GM19397 (cell line): Measurements from ENCODE around the gene RBM47.
"Not testable (repeated sequence)": the region's sequence is repeated elsewhere in the genome, so short reads cannot be mapped to it uniquely, and the experiment has no call there.

Experiments
- ATAC-seq: cut with Tn5 transposase; IDR thresholded peaks from one replicate; pipeline ENCODE4 v1.9.1; 2021; ENCODE audit warnings: mild to moderate bottlenecking, moderate library complexity; ENCODE audit not compliant: unreplicated experiment

RBM47 gene

DNA sequence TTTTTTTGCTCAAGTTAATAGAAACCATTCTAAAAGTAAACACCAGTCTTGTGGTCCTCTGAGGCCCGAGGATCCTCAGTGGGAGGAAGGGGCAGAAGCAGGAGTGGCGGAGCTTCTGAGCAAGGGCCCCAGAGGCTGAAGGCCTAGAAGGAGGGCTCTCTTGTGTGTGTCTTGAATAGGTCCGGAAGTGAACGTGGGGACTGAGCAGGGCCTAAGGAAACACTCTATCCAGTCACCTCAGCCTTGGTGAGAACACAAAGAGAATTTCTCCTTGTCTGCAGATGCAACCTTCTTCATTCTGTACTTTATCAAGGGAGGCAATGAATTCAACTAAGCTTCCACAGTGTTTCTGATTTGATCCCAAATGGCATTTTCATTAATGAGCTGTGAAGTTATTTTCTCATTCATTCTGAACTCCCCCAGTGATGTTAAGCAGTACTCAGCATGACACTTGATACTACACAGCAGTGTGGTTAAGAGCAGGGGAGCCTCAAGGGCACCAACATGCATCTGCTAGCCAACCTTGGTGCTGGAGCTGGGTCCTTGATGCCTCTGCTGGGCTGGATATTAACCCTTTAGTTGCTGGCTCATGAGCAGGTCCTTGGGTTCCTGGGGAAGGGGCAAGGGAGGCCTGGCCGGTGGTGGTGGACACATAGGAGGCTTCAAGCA is 64.7 kb downstream of the RBM47 start:
- ATAC-seq = no peak

DNA sequence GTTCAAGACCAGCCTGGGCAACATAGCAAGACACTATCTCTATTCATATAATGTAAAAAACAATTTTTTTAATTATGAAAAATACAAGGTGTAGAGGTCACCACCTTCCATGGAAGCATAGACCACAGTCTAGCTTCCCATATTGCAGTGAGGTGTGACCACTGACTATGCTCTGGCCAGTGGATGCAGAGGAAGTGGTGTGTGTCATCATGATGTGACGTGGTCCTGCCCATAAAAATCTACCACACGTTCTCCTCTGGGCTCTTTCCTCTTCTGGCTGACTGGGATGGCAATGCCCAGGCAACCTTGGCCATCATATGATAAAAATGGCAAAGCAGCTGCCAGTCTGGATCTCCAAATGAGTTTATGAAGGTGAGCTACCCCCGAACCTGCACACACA is 65.7 kb downstream of the RBM47 start:
- no peak for ATAC-seq

DNA sequence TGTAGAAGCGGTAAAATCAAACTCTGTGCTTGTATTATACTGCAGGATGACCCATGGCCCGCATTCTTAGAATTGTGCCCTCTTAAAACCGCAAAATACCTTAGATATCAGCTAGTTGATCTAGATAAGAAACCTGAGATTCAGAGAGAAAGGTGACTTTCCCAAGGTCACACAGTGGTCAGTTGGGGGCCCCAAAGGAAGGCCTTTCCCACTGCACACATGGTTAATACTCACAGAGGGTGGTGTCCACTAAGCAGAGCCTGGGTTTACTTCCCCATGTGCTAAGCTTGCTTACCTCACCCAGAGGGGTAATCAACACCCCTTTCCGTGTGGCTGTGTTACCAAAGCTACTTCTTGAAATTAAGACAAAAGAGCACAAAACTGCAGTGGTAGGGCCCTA is 66.3 kb downstream of the RBM47 start:
- ATAC-seq = no peak

DNA sequence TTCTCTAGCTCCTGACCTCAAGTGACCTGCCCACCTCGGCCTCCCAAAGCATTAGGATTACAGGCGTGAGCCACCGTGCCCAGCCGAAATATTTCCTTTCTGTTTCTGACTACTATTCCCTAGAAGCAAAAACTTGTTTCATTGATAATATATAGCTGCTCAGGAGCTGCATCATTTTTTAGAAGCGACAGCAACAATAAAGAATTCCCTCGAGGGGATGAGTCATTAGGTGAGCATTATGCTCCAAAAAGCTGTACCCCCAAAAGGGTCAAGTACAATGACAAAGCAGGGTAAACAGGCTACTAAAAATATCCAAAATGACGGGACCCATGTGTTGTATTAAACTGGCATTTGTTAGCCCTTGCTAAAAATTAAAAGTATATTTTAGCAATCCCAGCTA is 67.0 kb downstream of the RBM47 start:
- ATAC-seq = no peak

DNA sequence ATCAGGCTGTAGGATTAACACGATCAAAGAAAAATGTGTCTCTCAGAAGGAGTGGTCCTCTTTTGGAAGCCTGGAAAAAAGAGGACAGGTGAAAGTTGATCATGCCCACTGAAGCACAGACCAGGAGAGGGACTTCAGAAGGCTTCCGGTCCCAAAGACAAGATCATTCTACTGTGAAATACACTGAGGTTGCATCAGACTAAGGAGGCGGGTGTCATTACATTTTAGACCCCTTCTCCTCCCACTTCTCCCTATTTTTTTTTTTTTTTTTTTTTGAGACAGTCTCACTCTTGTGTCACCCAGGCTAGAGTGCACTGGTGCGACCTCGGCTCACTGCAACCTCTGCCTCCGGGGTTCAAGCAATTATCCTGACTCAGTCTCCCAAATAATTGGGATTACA is 67.5 kb downstream of the RBM47 start:
- ATAC-seq = no peak

DNA sequence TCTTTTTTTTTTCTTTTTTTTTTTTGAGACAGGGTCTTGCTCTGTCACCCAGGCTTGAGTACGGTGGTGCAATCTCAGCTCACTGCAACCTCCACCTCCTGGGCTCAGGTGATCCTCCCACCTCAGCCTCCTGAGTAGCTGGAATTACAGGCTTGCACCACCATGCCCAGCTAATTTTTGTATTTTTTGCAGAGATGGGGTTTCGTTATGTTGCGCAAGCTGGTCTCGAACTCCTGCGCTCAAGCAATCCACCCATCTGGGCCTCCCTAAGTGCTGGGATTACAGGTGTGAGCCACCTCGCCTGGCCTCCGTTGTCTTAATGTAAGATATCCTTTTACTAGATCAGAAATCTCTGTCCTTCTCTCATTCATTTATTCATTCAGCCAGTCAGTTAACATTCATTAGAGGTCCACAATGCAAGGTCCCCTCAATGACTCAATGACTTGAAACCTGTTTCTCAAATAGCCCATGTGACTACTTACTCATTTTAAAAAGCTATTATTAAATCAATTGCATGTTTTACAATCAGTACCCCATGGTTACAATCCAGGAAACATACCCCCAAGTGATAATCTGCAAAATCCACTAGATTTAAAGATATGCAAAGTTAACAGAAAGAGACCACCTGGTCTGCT is 68.0 kb downstream of the RBM47 start:
- not testable (repeated sequence) for ATAC-seq

DNA sequence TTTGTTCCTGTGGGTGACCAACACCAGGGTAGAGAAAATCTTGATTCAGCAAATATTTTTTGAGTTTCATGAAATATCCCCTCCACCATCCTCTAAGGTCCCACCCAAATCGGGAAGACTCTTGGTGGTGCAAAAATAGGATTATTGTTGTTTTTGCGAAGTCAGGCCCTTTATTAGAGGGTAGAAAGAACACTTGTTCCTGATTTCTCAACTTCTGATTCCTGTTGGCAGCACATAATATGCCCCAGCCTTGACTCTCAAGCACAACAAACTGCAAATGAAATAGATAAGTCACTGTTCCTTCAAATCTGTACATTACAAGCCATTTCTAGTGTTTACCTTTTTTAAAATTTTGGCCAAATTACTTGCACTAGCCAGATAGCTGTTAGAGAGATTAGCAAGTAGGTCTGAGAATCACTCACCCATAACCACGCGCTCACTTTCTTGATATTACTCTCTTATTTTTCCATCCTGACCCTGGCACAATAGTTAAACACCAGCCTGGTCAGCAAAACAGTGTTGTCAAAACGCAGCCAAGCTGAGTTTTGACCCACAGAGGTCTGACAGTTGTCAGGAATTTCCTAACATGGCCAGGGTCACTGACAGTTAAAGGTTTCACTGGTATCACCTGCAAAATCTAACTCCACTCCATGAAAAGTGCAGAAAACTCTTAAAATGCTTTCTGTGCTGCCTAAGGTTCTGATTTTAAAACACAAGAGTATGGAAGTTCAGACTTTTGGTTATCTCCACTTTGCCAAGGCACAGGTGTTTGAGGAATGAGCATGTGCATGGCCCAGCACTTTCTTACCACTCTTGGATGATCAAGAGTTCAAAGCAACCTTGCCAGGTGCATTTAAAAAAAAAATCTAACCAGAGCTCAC is 69.8 kb downstream of the RBM47 start:
- peak; percentile 62 for ATAC-seq

DNA sequence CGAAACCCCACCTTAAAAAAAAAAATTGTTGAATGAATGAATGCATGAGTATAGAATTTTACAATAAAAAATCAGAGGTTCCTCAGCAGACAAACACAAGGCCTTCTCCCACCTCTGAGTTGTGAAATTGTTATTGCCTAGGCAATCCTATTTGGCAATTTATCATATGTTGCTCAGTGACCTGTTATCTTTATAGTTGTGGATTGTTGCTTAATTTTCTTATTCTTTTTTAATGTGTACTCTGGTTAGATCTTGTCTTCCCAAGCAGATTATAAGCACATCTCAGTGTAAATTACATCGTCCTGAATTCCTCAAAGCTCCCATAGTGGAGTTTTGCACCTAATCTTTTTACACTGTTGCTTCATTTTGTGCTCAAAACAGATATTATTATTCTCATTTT is 71.9 kb downstream of the RBM47 start:
- no peak for ATAC-seq

DNA sequence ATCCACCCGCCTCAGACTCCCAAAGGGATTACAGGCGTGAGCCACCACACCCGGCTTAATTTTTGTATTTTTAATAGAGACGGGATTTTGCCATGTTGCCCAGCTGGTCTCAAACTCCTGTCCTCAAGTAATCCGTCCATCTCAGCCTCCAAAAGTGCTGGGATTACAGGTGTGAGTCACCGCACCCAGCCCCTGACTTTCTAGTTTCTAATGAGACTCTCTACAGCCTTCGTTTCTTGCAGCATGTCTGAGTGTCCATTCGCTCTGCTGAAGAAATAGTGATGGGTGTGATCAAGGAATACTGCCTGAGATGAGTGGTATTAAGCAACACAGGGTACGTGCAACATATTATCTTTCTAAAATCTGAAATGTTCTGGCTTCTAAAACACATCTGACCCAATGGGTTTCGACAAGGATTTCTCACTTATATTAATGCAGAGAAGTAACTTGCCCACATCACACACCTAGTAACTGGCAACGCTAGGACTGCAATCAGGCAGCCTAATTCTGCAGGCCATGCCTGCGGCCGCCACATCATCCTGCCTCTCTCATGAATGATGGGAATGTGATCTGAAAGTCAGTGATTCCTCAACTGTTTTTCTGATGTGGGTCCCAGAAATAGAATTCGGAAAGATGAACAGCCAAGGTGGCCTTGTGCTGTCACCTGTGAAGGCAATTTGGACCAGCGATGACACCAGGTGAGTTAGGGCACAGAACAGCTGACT is 74.3 kb downstream of the RBM47 start:
- ATAC-seq = no peak

DNA sequence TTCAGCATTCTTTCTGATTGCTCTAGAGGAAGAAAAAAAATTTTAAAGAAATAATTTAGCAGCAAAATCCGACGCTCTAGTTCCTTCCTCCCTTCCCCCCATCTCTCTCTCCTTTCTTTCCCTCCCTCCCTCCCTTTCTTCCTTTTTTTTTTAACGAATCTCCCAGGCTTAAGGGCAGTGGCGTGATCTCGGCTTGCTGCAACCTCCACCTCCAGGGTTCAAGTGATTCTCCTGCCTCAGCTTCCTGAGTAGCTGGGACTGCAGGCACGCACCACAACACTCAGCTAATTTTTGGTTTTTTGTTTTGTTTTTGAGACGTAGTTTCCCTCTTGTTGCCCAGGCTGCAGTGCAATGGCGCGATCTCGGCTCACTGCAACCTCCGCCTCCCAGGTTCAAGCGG is 75.0 kb downstream of the RBM47 start:
- not testable (repeated sequence) for ATAC-seq

DNA sequence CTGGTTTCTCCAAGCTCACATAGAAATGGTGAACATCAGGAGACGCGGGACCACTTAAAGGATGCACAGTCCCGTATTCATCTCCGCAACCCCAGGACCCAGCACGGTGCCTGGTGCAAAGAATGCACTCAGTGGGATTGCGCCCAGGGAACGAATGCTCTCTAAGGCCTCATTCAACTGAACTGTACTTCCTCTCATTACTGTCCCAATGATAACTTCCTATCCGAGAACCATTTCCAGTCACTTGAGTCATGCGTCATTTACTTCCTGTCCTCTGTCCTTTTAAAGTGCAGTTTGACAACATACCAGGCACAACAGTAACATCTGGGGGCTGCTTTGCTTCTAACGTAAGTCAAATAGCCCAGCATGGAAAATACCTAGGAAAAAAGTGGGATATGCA is 75.7 kb downstream of the RBM47 start:
- no peak for ATAC-seq

DNA sequence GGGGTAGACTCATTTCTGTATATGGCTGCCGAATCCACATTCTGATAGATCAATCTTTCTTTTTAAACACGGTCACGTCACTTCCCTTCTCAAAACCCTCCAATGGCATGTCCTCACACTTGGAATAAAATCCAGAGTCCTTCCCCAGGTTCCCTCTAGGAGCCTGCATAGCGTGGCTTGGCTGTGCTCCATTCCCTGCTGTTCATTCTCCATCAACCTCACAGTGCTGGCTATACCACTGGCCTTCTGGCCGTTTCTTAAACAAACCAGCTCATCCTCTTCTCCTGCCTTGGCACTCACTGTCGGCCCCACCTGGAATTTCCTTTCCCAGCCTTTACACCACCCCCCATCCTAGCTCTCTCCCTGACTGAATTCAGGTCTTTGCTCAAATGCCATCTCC is 77.1 kb downstream of the RBM47 start:
- ATAC-seq = no peak

DNA sequence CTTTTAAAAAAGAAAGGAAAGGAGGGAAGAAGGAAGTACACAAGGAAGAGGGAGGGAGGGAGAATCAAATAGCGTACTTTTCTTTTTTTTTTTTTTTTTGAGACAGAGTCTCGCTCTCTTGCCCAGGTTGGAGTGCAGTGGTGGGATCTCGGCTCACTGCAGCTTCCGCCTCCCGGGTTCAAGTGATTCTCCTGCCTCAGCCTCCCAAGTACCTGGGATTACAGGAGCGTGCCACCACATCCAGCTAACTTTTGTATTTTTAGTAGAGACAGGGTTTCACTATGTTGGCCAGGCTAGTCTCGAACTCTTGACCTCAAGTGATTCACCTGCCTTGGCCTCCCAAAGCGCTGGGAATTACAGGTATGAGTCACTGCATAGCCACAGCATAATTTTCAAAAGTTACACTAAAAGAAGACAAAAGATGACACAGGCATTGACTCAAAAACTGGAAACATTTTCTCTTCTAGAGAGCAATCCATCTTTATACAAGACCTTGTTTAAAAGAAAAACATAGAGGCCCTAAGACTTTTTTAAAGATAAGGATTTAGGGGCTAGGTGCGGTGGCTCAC is 78.0 kb downstream of the RBM47 start:
- ATAC-seq = not testable (repeated sequence)

DNA sequence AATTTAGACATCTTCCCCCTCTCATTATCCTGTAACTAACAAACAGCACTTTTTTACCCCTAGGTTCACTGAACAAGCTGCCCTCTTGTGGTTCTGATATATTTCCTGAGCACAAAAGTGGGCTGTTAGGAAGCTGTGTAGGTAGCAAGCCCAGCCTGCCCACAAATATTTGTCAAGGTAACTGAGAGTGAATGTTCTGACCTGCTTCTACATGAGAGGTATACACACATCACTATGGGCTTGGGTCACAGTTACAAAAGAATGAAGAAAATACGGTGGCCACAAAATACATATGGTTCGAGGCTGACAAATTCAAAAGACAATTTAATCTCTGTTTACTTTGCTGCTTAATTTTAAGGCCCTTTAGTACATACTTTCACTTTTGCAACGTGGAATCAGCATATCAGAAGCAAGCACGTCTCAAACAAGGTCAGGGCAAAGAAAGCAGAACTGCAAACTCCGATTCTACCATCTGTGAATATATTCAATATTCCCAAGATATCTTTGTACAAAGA is 78.7 kb downstream of the RBM47 start:
- ATAC-seq = peak; percentile 66

DNA sequence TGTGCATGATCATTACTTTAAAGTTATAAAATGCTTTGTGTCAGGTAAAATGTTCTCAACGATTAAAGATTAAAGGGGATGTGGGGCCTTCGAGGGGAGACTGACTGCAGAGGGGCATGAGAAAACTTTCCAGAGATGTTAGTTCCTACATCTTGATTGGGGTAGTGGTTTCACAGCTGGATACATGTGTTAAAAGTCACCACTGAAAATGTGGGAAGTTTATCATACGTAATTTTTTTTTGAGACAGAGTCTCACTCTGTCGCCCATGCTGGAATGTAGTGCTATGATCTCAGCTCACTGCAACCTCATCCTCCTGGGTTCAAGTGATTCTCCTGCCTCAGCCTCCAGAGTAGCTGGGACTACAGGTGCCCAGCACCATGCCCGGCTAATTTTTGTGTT is 79.5 kb downstream of the RBM47 start:
- no peak for ATAC-seq

DNA sequence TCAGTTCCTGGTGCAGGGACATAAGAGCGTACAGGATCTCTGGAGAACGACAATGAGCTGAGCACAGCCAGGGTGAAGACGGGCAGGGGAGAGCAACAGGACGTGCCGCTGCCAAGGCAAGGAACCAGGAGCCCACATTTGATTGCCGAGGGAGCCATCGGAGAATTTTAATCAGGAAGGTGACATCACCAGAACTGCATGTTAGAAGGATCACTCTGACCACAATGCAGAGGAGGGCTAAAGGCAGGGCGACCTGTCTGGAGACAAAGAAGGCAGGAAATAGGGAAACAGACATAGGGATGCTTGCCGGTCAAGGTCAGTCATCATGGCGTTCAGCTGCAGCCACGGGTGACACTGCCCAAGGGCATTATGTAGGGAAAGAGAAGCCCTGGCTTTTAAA is 81.4 kb downstream of the RBM47 start:
- no peak for ATAC-seq

DNA sequence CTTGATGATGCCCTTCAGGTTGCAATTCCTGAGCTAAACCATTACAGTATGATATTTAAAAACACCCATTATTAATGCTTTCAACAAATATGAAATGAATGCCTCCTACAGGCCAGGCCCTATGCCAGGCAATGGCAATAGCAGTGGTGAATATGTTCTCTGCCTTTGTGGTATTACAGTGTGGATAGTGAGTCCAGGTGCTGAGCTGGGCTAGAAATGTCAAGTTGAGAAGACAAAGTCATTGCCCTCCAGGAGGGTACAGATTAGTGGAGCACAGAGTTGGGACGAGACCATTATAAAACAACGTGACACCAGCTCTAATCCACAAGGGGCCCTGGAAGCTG is 81.9 kb downstream of the RBM47 start:
- ATAC-seq = no peak

DNA sequence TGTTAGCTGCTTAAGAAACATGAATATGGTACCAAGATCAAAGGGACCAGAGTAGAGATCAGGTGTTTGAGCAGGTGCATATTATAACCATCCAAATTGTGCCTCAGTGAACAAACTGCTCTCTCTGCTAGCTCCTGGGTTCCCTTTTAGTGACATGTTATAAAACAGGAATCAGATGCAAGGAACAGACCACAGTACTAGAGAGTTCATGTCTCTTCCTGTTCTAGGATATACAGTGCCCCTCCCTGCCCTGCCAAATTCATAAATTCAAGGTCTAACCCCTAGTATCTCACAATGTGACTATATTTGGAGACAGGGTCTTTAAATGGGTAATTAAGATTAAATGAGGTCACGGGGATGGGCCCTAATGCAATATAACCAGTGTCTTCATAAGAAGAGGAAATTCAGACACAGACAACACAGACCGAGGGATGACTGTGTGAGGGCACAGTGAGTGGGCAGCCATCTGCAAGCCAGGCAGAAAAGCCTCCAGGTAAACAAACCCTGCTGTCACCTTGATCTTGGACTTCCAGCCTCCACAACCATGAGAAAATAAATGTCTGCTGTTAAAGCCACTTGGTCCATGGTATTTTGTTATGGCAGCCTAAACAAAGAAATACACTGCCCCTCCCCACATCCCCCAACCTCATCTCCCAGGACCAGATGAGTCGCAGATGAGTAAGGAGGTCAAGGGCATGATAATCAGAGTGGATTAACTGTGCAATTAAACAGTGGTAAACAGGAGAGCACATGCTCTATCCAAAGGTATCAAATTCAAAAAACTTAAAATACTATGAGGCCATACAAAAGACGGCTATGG is 82.5 kb downstream of the RBM47 start:
- ATAC-seq = no peak

DNA sequence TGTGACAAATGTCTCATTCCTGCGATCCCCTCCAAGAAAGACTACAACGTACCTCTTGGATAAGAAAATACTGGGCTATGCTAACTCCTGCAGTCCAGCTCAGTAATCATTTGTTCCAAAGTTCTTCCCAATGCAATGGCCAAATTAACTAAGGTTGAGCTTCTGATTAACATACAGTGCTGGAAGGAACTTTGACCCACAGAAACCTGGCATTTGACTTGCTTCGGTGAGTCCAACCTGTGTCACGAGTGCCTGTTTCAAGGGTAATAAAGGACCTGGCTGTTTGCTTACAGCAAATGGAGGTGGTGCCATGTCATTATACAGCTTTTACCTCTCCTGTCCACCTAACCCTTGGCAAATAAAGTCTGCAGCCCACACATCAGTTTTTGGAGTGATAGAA is 83.2 kb downstream of the RBM47 start:
- ATAC-seq = no peak

DNA sequence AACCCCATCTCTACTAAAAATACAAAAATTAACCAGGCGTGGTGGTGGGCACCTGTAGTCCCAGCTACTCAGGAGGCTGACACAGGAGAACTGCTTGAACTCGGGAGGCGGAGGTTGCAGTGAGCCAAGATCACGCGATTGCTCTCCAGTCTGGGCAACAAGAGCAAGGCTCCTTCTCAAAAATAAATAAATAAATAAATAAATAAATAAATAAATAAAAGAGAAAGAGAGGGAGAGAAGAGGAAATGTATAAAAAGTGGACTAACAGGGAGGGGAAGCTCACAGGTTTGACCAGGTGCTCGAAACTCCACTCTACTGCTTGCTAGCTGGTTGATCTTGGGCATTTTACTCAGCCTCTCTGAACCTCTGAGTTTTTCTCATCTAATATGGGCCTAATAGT is 84.2 kb downstream of the RBM47 start:
- ATAC-seq = not testable (repeated sequence)
